Measurements from ENCODE around the gene RASL12. TPM values are rescaled to one million over a fixed set of nuclear protein-coding genes. Genes with fewer than 3 reads are reported as not detected.
"Not testable (repeated sequence)": the region's sequence is repeated elsewhere in the genome, so short reads cannot be mapped to it uniquely, and the experiment has no call there.

The RASL12 gene
- total and polyA plus RNA-seq, 7 donors = 1.8 to 102 (median 29.1) TPM

DNA sequence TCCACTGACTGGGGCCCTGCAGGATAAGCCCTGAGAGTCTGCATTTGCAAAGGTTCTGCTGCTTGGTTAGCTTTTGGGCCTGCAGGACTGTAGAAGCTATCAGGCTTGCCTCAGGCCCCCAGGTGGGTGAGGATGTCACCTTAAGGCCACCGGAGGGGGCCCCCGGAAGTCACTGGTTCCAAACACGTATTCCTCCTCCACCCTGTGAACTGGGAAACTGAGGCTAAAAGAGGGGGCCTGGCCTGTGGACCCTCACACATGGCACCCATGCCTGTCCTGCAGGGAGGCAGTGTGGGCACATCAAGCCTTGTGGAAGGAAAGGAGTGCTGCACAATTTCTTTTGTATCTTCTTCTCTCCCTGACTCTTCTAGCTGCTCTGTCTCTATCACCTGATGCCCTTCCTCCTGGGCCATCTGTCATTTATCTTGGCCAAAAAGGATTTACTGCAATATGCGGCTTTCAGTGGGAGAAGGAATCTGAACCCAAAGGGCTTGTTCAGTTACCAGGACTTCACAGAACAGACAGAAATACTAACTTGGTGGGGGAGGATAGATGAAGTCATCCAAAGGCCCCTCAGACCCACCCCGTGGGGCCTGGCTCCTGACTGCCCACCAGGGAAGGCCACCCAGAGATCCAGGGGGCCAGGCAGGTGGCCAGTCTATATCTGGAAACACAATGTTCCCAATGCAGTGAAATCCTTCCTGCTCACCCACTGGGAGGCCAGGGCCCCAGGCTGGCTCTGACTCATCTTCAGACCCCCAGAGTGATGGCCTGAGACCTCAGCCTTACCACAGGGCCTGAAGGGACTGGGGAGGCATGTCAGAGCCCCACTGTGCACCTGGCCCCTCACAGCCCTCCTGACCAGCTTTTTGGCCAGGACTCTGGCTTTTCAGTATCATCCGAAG lies 28.9 kb upstream of the RASL12 start:
- H3K4me1 ChIP-seq = peaks cover 3 to 68% (median 61%) of the 10 kb centered on the region in 4 donors
- no peaks in the 10 kb centered on the region for H3K9me3 ChIP-seq
- peaks cover 0 to 39% (median 13%) of the 10 kb centered on the region in 4 donors for H3K36me3 ChIP-seq
- intact Hi-C loops (cut with DNase I) = loop anchor here (2.0 kb wide), 1 partner anchor 14 kb away; no protein-coding TSS in a partner anchor
- no peaks in the 10 kb centered on the region for H3K27me3 ChIP-seq
- no peak for DNase-seq
- 92 to 94% methylated on average over 6 of the region's 6 CpGs for WGBS, 2 donors
- H3K27ac ChIP-seq = peak overlapping the region in 3 of 4 donors; percentile 82 to 95 (median 83)
- TF ChIP-seq POLR2AphosphoS5 (IDR thresholded peaks at IDR 0.05) (no peak), POLR2A (IDR thresholded peaks at IDR 0.05) (no peak), EP300 (IDR thresholded peaks at IDR 0.05) (no peak)
- TF ChIP-seq, protein P1, sequence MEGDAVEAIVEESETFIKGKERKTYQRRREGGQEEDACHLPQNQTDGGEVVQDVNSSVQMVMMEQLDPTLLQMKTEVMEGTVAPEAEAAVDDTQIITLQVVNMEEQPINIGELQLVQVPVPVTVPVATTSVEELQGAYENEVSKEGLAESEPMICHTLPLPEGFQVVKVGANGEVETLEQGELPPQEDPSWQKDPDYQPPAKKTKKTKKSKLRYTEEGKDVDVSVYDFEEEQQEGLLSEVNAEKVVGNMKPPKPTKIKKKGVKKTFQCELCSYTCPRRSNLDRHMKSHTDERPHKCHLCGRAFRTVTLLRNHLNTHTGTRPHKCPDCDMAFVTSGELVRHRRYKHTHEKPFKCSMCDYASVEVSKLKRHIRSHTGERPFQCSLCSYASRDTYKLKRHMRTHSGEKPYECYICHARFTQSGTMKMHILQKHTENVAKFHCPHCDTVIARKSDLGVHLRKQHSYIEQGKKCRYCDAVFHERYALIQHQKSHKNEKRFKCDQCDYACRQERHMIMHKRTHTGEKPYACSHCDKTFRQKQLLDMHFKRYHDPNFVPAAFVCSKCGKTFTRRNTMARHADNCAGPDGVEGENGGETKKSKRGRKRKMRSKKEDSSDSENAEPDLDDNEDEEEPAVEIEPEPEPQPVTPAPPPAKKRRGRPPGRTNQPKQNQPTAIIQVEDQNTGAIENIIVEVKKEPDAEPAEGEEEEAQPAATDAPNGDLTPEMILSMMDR (IDR thresholded peaks at IDR 0.05) = no peak
- no peak overlapping the region for H3K4me3 ChIP-seq

DNA sequence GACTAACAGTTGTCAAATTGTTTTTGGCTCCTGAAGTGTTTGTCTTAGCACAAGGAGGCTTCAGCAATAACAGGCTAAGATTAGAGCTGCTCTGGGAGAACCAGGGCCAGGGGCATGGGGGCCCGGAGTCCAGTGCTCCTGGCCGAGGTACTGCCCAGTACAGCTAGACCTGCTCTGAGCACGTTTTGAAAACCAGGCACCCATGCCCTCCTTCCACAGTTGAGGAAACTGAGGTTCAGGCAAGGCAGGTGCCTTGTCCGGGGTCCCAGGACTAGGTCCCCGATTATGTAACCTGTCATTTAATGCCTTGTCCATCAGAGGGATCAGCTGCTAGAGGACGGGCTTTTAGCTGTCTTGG lies 27.9 kb upstream of the RASL12 start:
- 87 to 91% methylated on average over 6 of the region's 6 CpGs for WGBS, 2 donors
- H3K4me3 ChIP-seq = no peak overlapping the region
- H3K27me3 ChIP-seq = no peaks in the 10 kb centered on the region
- TF ChIP-seq EP300 (IDR thresholded peaks at IDR 0.05) (no peak), POLR2A (IDR thresholded peaks at IDR 0.05) (no peak), POLR2AphosphoS5 (IDR thresholded peaks at IDR 0.05) (no peak)
- TF ChIP-seq, protein P1 (IDR thresholded peaks at IDR 0.05) = no peak
- DNase-seq = peak; percentile 69
- H3K36me3 ChIP-seq = peaks cover 0 to 35% (median 13%) of the 10 kb centered on the region in 4 donors
- no peaks in the 10 kb centered on the region for H3K9me3 ChIP-seq
- H3K4me1 ChIP-seq = peaks cover 3 to 61% (median 58%) of the 10 kb centered on the region in 4 donors
- intact Hi-C loops (cut with DNase I) = loop anchor here (2.0 kb wide), 1 partner anchor 13 kb away; no protein-coding TSS in a partner anchor
- peak overlapping the region; percentile 82 to 95 (median 89) for H3K27ac ChIP-seq

DNA sequence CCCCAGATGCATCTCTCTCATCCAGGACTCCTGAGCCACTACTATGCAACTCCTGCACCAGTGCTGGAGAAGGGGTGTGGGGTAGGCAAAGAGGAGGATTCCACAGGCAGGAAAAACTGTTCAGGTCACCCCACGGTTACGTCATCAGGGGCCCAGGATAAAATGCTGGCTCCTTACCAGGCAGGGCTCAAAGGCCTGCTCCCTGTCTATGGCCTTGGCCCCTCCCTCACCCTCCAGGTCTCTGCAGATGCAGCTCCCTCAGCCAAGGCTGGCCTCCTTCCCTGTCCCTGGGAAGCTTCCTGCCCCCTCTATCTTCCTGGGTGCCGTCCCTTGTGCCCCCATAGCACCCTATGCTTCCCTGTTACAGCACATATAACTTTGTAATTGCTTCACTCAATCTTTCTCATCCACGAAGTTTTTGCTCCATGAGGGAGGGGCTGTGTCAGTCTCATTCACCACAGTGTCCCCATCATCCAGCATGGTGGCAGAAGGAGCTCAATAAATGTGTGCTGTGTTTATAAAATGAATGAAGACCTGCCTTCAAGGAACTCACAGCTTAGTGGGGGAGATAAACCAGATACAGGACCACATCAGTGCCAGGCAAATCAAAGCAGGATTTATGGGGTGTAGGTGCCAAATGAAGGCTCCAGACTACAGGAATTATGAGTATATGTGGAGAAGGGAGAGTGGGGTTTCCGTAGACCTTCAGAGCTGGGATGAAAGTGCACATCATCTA lies 27.4 kb upstream of the RASL12 start:
- WGBS, 2 donors = 33 to 65% methylated on average over 5 of the region's 5 CpGs
- Histone ChIP-seq H3K27me3 (no peaks in the 10 kb centered on the region), H3K27ac (peak overlapping the region; percentile 82 to 95 (median 89)), H3K4me3 (no peak overlapping the region), H3K9me3 (no peaks in the 10 kb centered on the region), H3K36me3 (peaks cover 0 to 30% (median 13%) of the 10 kb centered on the region in 4 donors), H3K4me1 (peaks cover 3 to 62% (median 57%) of the 10 kb centered on the region in 4 donors)
- intact Hi-C loops (cut with DNase I) = no loop called here
- TF ChIP-seq POLR2AphosphoS5 (IDR thresholded peaks at IDR 0.05) = peak; percentile 84 to 97 (median 92)
- TF ChIP-seq, protein P1 (IDR thresholded peaks at IDR 0.05) = no peak
- no peak for TF ChIP-seq POLR2A (IDR thresholded peaks at IDR 0.05)
- TF ChIP-seq EP300 (IDR thresholded peaks at IDR 0.05) = peak; percentile 54 to 87 (median 64)
- peak; percentile 87 for DNase-seq

DNA sequence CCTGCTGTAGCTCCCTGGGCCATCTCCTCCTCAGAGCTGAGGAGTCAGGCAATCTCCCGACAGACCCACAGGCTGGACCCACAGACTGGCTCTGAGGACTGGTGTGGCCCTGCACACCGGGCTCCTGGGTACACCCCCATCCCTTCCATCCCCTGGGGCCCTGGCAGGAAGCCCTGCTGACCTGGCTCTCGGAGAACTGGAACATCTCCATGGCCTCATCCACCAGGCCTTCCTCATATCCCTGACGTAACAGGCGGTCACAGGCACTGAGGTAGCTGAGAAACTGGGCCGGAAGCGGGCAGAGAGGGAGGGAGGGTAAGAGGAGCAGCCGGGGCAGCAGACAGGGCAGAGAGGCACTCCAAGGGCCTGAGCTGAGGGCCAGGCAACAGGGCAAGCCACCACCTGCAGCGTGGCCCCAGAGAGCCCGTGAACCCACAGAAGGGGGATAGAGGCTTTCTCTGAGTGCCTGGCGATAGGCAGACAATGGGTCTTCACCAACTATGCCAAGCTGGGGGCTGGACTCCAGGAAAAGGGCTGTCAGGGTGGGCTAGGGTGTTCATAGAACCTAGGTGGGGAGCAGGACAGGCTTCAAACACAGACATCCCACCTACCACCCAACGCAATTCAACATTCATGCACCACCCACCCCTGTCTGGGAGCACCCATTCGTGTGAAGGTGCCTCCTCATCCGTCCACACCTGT lies 26.7 kb upstream of the RASL12 start:
- intact Hi-C loops (cut with DNase I) = no loop called here
- Histone ChIP-seq H3K4me1 (peaks cover 3 to 69% (median 62%) of the 10 kb centered on the region in 4 donors), H3K27ac (peak overlapping the region; percentile 82 to 95 (median 89))

DNA sequence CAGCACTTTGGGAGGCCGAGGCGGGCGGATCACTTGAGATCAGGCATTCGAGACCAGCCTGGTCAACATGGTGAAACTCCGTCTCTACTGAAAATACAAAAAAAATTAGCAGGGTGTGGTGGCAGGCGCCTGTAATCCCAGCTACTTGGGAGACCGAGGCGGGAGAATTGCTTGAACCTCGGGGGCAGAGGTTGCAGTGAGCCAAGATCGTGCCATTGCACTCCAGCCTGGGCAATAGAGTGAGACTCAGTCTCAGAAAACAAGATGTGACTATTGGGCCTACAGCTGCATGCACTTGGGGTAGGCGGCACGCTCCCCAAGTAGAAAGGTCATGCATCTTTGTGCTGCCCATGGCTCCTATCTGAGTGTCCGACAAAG lies 26.0 kb upstream of the RASL12 start:
- H3K9me3 ChIP-seq; DNase-seq; intact Hi-C loops (cut with DNase I); H3K27me3 ChIP-seq; H3K4me3 ChIP-seq: not testable (repeated sequence)
- Histone ChIP-seq H3K27ac (peak overlapping the region; percentile 82 to 95 (median 89)), H3K4me1 (peaks cover 3 to 75% (median 68%) of the 10 kb centered on the region in 4 donors), H3K36me3 (peaks cover 0 to 16% (median 8%) of the 10 kb centered on the region in 4 donors)
- WGBS, 2 donors = 91 to 96% methylated on average over 13 of the region's 13 CpGs

More for the DNA sequence above, 26.7 kb upstream of the RASL12 start:
- 90 to 92% methylated on average over 14 of the region's 14 CpGs for WGBS, 2 donors
- DNase-seq = peak; percentile 92
- Histone ChIP-seq H3K4me3 (no peak overlapping the region), H3K9me3 (no peaks in the 10 kb centered on the region), H3K36me3 (peaks cover 0 to 22% (median 11%) of the 10 kb centered on the region in 4 donors), H3K27me3 (no peaks in the 10 kb centered on the region)
- peak in 1 of 2 donors; percentile 10 for TF ChIP-seq POLR2A (IDR thresholded peaks at IDR 0.05)
- peak; percentile 57 to 82 (median 70) for TF ChIP-seq POLR2AphosphoS5 (IDR thresholded peaks at IDR 0.05)
- TF ChIP-seq EP300 (IDR thresholded peaks at IDR 0.05) = peak in 3 of 4 donors; percentile 44 to 76 (median 62)
- TF ChIP-seq, protein P1 (IDR thresholded peaks at IDR 0.05) = no peak

Measured in sigmoid colon (tissue), 7 donors.